KBM-7 (cell line): ENCODE data around the gene CLK1.
"Not testable (repeated sequence)": the region's sequence is repeated elsewhere in the genome, so short reads cannot be mapped to it uniquely, and the experiment has no call there.

Source experiments
- DNase-seq: peaks from one replicate; pipeline ENCODE4 v3.0.0-alpha.2; 2015
- in situ Hi-C: fragments of 300-500 bp; cut with MboI; formaldehyde crosslinking; loops from 2 replicates; pipeline ENCODE4 v1.14.3; 2020; ENCODE audit warnings: low sequenced_read_pairs, low pct_unique_long_range_greater_than_20kb, mixed read lengths

The CLK1 gene

GRCh38 chr2:200864176-200865034 is at the start of gene CLK1:
Gene CLK1, minus strand, starts transcription at chr2:200864658. Its CDS starts 2,796 bp downstream, at chr2:200861862.
- in situ Hi-C loops = no loop called here
- DNase-seq = peak; percentile 91

- in situ Hi-C loops = no loop called here
- no peak for DNase-seq
Measured at GRCh38 chr2:200913654-200914053, 49.2 kb upstream of the CLK1 start.

GRCh38 chr2:200909958-200910357 is 45.5 kb upstream of the CLK1 start:
- in situ Hi-C loops = no loop called here
- DNase-seq = no peak

GRCh38 chr2:200905618-200906296 is 41.3 kb upstream of the CLK1 start:
- DNase-seq = peak; percentile 64
- in situ Hi-C loops = no loop called here

- in situ Hi-C loops = no loop called here
- peak; percentile 94 for DNase-seq
Measured at GRCh38 chr2:200901459-200902072, 37.1 kb upstream of the CLK1 start.

- no peak for DNase-seq
- in situ Hi-C loops = no loop called here
Measured at GRCh38 chr2:200899482-200899881, 35.0 kb upstream of the CLK1 start.

GRCh38 chr2:200888704-200889625 is 24.5 kb upstream of the CLK1 start, which contains the start of the genes NIF3L1 and PPIL3:
Gene NIF3L1, plus strand, starts transcription at chr2:200889371. Its CDS starts 2,573 bp downstream, at chr2:200891944.
Gene PPIL3, minus strand, starts transcription at chr2:200889077. Its CDS starts 1,462 bp downstream, at chr2:200887615.
- in situ Hi-C loops = no loop called here
- DNase-seq = peak; percentile 99

- in situ Hi-C loops, DNase-seq: not testable (repeated sequence)
Measured at GRCh38 chr2:200881715-200882249, 17.3 kb upstream of the CLK1 start.

- DNase-seq = no peak
- in situ Hi-C loops = no loop called here
Measured at GRCh38 chr2:200878289-200878880, 13.9 kb upstream of the CLK1 start.

- no peak for DNase-seq
- in situ Hi-C loops = no loop called here
Measured at GRCh38 chr2:200877443-200877842, 13.0 kb upstream of the CLK1 start.

GRCh38 chr2:200873560-200873959 is 9.1 kb upstream of the CLK1 start:
- in situ Hi-C loops = no loop called here
- no peak for DNase-seq

GRCh38 chr2:200871151-200871550 is 6.7 kb upstream of the CLK1 start:
- in situ Hi-C loops = no loop called here
- no peak for DNase-seq

GRCh38 chr2:200869014-200869413 is 4.6 kb upstream of the CLK1 start:
- DNase-seq = peak; percentile 65

GRCh38 chr2:200863782-200864175 is 679 bp downstream of the CLK1 start:
- DNase-seq = no peak
- in situ Hi-C loops = no loop called here

More at GRCh38 chr2:200869014-200869413, 4.6 kb upstream of the CLK1 start:
- in situ Hi-C loops = no loop called here

GRCh38 chr2:200862532-200863000 is 1.9 kb downstream of the CLK1 start:
- in situ Hi-C loops = no loop called here
- no peak for DNase-seq

GRCh38 chr2:200861617-200862155 is 2.8 kb downstream of the CLK1 start:
- in situ Hi-C loops = no loop called here
- no peak for DNase-seq

- DNase-seq = no peak
- in situ Hi-C loops = no loop called here
Measured at GRCh38 chr2:200860092-200860795, 4.2 kb downstream of the CLK1 start.
